Smooth muscle cell (in vitro differentiated cells): ENCODE data around the gene GRID1. TPM values are rescaled to one million over a fixed set of nuclear protein-coding genes. Genes with fewer than 3 reads are reported as not detected.

Source experiments
- DNase-seq: peaks from one replicate; lab custom pipeline; 2025; ENCODE audit not compliant: unreplicated experiment; lab: John Stamatoyannopoulos, UW
- H2AFZ ChIP-seq: fragments of 200-600 bp; sonication (generic); 2 replicates; pipeline ENCODE4 v1.6.0; 2016; ENCODE audit warnings: antibody characterized with exemption, low read depth, mild to moderate bottlenecking
- H3F3A ChIP-seq: fragments of 200-600 bp; sonication (generic); 2 replicates; pipeline ENCODE4 v1.6.0; 2017; ENCODE audit warnings: antibody characterized with exemption, low read depth
- H3K27ac ChIP-seq: fragments of 200-600 bp; sonication (generic); 2 replicates; pipeline ENCODE4 v1.5.1; 2016; ENCODE audit warnings: low read depth, mild to moderate bottlenecking
- H3K27me3 ChIP-seq: fragments of 200-600 bp; sonication (generic); 2 replicates; pipeline ENCODE4 v1.6.1; 2016; ENCODE audit warnings: low read depth, mild to moderate bottlenecking
- H3K36me3 ChIP-seq: fragments of 200-600 bp; sonication (generic); 2 replicates; pipeline ENCODE4 v1.5.1; 2016; ENCODE audit warnings: low read depth
- H3K4me1 ChIP-seq: fragments of 200-600 bp; sonication (generic); 2 replicates; pipeline ENCODE4 v1.5.1; 2016; ENCODE audit warnings: low read depth
- H3K4me2 ChIP-seq: fragments of 200-600 bp; sonication (generic); 2 replicates; pipeline ENCODE4 v1.6.0; 2016; ENCODE audit warnings: mild to moderate bottlenecking
- H3K4me3 ChIP-seq: fragments of 200-600 bp; sonication (generic); 2 replicates; pipeline ENCODE4 v1.5.1; 2016; ENCODE audit warnings: mild to moderate bottlenecking
- H3K79me2 ChIP-seq: fragments of 200-600 bp; sonication (generic); 2 replicates; pipeline ENCODE4 v1.6.0; 2016; ENCODE audit warnings: low read depth, mild to moderate bottlenecking
- H3K9ac ChIP-seq: fragments of 200-600 bp; sonication (generic); 2 replicates; pipeline ENCODE4 v1.6.0; 2016; ENCODE audit warnings: low read depth
- H3K9me3 ChIP-seq: fragments of 200-600 bp; sonication (generic); replicated peaks from 2 replicates; pipeline ENCODE4 v1.5.1; 2016; ENCODE audit warnings: low read depth
- H4K20me1 ChIP-seq: fragments of 200-600 bp; sonication (generic); 2 replicates; pipeline ENCODE4 v1.6.0; 2016; ENCODE audit warnings: low read depth
- WGBS: methylation state at CpG from one replicate; pipeline ENCODE4 v1.1.7; 2016; ENCODE audit warnings: low lambda C conversion rate; 5-methylcytosine and 5-hydroxymethylcytosine counted together
- polyA plus RNA-seq: library from polyadenylated mRNA; unstranded; fragments of >200 nt; fragmentation: Nextera tagmentation; extraction: Ambion mirVana; gene quantifications from 2 replicates; pipeline ENCODE4 v1.2.1, GENCODE V29; 2016
- total RNA-seq: library from RNA; depleted of rRNA; stranded (reverse); fragments of >200 nt; gene quantifications from 2 replicates; pipeline ENCODE4 v1.2.3, GENCODE V29; 2014
- TF ChIP-seq, protein P1 (sequence below): fragments of 200-600 bp; sonication (generic); IDR thresholded peaks from 2 replicates; pipeline ENCODE4 v1.5.1; 2017; ENCODE audit warnings: borderline replicate concordance, mild to moderate bottlenecking, antibody characterized with exemption; ENCODE audit not compliant: insufficient read depth, poor library complexity, severe bottlenecking

GRID1 gene
- total and polyA plus RNA-seq, 2 experiments from 2014 or later, result 4.4 to 7.4 TPM

DNA sequence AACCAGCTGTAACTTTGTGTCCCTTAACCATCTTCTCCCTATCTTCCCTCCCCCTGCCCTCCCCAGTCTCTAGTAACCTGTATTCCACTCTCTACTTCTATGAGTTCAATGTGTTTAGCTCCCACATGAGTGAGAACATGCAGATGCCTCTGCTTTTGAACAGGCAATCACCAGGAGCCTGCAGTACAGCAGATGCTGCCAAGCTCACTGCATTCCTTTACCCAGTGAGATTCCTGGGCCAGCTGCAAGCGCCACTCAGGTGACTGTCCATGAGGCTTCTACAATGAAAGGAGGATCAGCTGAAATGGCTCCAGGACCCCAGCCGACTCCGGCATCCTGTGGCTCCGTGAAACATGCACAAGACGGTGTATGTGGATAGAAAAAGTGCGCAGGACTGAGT is 15.7 kb downstream of the GRID1 start:
- Histone ChIP-seq H3K36me3 (no peaks in the 10 kb centered on the region), H3K79me2 (no peaks in the 10 kb centered on the region), H3K9me3 (no peaks in the 10 kb centered on the region), H3K4me1 (peaks cover 12% of the 10 kb centered on the region), H3K27ac (no peak overlapping the region), H3K4me2 (no peak overlapping the region), H3K4me3 (no peak overlapping the region), H4K20me1 (peaks cover 90% of the 10 kb centered on the region), H3F3A (no peaks in the 10 kb centered on the region), H3K9ac (no peak overlapping the region), H3K27me3 (peaks cover 20% of the 10 kb centered on the region), H2AFZ (no peak overlapping the region)
- TF ChIP-seq, protein P1, sequence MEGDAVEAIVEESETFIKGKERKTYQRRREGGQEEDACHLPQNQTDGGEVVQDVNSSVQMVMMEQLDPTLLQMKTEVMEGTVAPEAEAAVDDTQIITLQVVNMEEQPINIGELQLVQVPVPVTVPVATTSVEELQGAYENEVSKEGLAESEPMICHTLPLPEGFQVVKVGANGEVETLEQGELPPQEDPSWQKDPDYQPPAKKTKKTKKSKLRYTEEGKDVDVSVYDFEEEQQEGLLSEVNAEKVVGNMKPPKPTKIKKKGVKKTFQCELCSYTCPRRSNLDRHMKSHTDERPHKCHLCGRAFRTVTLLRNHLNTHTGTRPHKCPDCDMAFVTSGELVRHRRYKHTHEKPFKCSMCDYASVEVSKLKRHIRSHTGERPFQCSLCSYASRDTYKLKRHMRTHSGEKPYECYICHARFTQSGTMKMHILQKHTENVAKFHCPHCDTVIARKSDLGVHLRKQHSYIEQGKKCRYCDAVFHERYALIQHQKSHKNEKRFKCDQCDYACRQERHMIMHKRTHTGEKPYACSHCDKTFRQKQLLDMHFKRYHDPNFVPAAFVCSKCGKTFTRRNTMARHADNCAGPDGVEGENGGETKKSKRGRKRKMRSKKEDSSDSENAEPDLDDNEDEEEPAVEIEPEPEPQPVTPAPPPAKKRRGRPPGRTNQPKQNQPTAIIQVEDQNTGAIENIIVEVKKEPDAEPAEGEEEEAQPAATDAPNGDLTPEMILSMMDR, result no peak
- no peak for DNase-seq
- WGBS, result 94% methylated on average over 6 of the region's 6 CpGs

DNA sequence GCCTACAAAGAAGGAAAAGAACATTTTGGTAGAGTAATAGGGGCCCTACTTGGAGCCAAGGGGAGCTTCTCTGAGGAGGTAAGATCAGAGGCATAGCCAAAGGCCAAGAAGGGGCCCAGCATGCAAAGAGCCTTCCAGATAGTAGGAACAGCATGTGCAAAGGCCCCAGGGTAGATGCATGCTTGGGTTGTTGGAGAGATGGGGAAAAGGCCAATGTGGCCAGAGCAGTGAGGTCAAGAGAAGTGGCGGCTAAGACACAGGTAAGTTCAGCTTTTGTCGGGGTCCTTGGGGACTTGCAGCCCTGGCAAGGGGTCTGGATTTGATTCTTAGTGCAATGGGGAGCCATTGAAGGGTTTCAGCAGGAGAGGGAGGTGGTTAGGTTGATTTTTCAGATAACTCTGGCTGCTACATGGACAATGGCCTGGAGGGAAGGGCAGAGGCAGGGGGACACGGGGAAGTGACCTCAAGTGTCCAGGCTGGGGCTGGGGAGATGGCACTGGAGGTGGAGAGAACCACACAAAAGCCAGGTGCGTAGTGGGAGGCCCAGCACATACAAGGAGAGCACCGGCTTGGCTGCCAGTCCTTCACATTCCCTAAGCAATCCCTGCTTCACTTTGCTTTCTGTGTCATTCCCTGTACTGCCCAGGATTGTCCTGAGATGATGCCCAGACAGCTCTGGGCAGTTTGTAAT is 16.5 kb downstream of the GRID1 start:
- no peaks in the 10 kb centered on the region for H3F3A ChIP-seq
- H3K27ac ChIP-seq, result no peak overlapping the region
- no peaks in the 10 kb centered on the region for H3K36me3 ChIP-seq
- peaks cover 90% of the 10 kb centered on the region for H4K20me1 ChIP-seq
- H3K4me1 ChIP-seq, result peaks cover 14% of the 10 kb centered on the region
- no peaks in the 10 kb centered on the region for H3K79me2 ChIP-seq
- H3K4me3 ChIP-seq, result no peak overlapping the region
- WGBS, result 79% methylated on average over 5 of the region's 5 CpGs
- H3K9ac ChIP-seq, result no peak overlapping the region
- TF ChIP-seq, protein P1, result no peak
- H3K4me2 ChIP-seq, result no peak overlapping the region
- H2AFZ ChIP-seq, result no peak overlapping the region
- DNase-seq, result no peak
- H3K27me3 ChIP-seq, result peaks cover 20% of the 10 kb centered on the region
- H3K9me3 ChIP-seq, result no peaks in the 10 kb centered on the region

DNA sequence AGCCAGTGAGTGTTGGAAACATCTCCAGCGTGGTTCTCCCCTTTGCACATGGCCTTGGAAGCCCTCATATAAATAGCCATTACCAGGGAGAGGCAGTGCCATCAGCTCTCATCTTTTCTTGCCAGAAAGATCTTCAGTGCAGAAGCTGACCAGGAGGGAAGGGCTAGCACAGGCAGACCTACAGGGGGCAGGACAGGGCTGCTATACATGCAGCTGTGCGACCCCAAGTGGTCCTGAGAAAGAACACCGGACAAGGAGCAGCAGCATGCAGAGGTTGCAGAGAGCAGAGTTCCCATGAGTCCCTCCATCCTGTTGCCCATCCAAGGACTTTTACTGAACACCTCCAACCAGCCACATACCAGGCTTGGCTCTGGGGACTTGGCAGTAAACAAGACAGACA is 17.1 kb downstream of the GRID1 start:
- Histone ChIP-seq H2AFZ (no peak overlapping the region), H3K27ac (no peak overlapping the region), H3K9ac (no peak overlapping the region), H3K27me3 (peaks cover 20% of the 10 kb centered on the region), H3K4me1 (peaks cover 14% of the 10 kb centered on the region), H3K79me2 (no peaks in the 10 kb centered on the region), H3K4me3 (no peak overlapping the region), H4K20me1 (peaks cover 90% of the 10 kb centered on the region), H3K4me2 (no peak overlapping the region), H3K36me3 (no peaks in the 10 kb centered on the region), H3K9me3 (no peaks in the 10 kb centered on the region), H3F3A (no peaks in the 10 kb centered on the region)
- TF ChIP-seq, protein P1, result no peak
- WGBS, result 32% methylated on average over 3 of the region's 3 CpGs
- no peak for DNase-seq
